ENCODE data around the gene LRP2BP. TPM values are rescaled to one million over a fixed set of nuclear protein-coding genes. Genes with fewer than 3 reads are reported as not detected.

The LRP2BP gene
- total RNA-seq, 1 experiment from 2014 or later: 0.33 TPM

DNA sequence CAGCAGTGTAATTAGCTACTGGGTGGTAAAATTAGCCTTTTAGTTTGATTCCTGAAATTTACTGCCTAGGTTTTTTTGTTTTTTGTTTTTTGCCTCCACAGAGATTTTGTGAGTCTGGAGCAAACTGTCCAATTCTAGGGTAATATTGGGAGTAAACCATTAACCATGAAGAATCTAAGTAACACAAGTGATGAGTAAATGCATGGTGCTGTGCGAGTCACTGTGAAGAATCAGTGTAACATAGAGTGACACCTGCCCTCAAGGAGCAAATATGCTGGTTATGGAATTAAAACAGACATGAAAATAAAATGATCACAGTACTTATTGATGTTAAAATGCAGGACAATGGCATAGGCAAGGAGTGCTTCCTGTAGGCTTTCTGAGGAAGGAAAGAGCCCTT, 60.1 kb downstream of the LRP2BP start (continued):
- TF ChIP-seq, protein P1, sequence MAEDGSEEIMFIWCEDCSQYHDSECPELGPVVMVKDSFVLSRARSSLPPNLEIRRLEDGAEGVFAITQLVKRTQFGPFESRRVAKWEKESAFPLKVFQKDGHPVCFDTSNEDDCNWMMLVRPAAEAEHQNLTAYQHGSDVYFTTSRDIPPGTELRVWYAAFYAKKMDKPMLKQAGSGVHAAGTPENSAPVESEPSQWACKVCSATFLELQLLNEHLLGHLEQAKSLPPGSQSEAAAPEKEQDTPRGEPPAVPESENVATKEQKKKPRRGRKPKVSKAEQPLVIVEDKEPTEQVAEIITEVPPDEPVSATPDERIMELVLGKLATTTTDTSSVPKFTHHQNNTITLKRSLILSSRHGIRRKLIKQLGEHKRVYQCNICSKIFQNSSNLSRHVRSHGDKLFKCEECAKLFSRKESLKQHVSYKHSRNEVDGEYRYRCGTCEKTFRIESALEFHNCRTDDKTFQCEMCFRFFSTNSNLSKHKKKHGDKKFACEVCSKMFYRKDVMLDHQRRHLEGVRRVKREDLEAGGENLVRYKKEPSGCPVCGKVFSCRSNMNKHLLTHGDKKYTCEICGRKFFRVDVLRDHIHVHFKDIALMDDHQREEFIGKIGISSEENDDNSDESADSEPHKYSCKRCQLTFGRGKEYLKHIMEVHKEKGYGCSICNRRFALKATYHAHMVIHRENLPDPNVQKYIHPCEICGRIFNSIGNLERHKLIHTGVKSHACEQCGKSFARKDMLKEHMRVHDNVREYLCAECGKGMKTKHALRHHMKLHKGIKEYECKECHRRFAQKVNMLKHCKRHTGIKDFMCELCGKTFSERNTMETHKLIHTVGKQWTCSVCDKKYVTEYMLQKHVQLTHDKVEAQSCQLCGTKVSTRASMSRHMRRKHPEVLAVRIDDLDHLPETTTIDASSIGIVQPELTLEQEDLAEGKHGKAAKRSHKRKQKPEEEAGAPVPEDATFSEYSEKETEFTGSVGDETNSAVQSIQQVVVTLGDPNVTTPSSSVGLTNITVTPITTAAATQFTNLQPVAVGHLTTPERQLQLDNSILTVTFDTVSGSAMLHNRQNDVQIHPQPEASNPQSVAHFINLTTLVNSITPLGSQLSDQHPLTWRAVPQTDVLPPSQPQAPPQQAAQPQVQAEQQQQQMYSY (CRISPR knock-in tag; IDR thresholded peaks at IDR 0.05): no peak
- TF ChIP-seq EMX1 (CRISPR knock-in tag; IDR thresholded peaks at IDR 0.05) (no peak), IRF2 (CRISPR knock-in tag; IDR thresholded peaks at IDR 0.05; ENCODE audit: borderline replicate concordance, low read depth) (no peak), NR1H2 (CRISPR knock-in tag; IDR thresholded peaks at IDR 0.05) (no peak), CREM (CRISPR knock-in tag; IDR thresholded peaks at IDR 0.05) (no peak), CBFB (CRISPR knock-in tag; IDR thresholded peaks at IDR 0.05; ENCODE audit: low read depth) (no peak)
- TF ChIP-seq, protein P2, sequence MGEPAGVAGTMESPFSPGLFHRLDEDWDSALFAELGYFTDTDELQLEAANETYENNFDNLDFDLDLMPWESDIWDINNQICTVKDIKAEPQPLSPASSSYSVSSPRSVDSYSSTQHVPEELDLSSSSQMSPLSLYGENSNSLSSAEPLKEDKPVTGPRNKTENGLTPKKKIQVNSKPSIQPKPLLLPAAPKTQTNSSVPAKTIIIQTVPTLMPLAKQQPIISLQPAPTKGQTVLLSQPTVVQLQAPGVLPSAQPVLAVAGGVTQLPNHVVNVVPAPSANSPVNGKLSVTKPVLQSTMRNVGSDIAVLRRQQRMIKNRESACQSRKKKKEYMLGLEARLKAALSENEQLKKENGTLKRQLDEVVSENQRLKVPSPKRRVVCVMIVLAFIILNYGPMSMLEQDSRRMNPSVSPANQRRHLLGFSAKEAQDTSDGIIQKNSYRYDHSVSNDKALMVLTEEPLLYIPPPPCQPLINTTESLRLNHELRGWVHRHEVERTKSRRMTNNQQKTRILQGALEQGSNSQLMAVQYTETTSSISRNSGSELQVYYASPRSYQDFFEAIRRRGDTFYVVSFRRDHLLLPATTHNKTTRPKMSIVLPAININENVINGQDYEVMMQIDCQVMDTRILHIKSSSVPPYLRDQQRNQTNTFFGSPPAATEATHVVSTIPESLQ (CRISPR knock-in tag; IDR thresholded peaks at IDR 0.05): no peak
- TF ChIP-seq, protein P3, sequence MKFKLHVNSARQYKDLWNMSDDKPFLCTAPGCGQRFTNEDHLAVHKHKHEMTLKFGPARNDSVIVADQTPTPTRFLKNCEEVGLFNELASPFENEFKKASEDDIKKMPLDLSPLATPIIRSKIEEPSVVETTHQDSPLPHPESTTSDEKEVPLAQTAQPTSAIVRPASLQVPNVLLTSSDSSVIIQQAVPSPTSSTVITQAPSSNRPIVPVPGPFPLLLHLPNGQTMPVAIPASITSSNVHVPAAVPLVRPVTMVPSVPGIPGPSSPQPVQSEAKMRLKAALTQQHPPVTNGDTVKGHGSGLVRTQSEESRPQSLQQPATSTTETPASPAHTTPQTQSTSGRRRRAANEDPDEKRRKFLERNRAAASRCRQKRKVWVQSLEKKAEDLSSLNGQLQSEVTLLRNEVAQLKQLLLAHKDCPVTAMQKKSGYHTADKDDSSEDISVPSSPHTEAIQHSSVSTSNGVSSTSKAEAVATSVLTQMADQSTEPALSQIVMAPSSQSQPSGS (CRISPR knock-in tag; IDR thresholded peaks at IDR 0.05; ENCODE audit: borderline replicate concordance, low read depth): no peak

DNA sequence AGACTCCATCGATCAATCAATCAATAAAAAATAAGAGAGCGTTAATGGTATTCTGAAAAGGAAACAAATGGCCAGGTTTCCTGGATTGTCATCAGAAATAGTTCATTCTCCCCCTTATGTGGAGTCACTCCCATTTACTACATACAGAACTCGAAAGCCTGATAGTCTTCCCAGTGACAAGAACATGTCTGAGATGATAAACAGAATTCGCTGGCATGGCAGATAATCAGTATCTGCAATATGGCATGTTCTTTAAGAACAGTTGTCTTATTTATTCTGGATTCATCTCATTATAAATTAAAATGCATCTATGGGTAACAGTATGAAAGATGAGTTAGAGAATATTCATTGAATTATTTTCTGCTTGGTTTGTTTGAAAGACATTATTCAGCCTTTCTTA, 61.4 kb downstream of the LRP2BP start:
- DNase-seq (ENCODE audit: low spot score) (no peak), ATAC-seq (no peak)
- Mint-ChIP-seq H3K27ac (no peak overlapping the region), H3K9me3 (peaks cover 25% of the 10 kb centered on the region), H3K36me3 (peaks cover 31% of the 10 kb centered on the region), H3K4me1 (peaks cover 20% of the 10 kb centered on the region), H3K4me3 (no peak overlapping the region), H3K27me3 (ENCODE audit: low read depth) (no peaks in the 10 kb centered on the region; the same call in 1 of the 2 replicates)
- ChIA-PET POLR2A (interaction anchor here (0.7 kb wide), 1 partner anchor 192 kb away, joined by 3 read pairs; no protein-coding TSS in a partner anchor), CTCF (no interaction called here)
- no peak for TF ChIP-seq GABPB1 (CRISPR knock-in tag; IDR thresholded peaks at IDR 0.05)
- no peak for TF ChIP-seq ZNF671 (CRISPR knock-in tag; IDR thresholded peaks at IDR 0.05)
- TF ChIP-seq JUN (CRISPR knock-in tag; IDR thresholded peaks at IDR 0.05): no peak
- TF ChIP-seq, protein P4, sequence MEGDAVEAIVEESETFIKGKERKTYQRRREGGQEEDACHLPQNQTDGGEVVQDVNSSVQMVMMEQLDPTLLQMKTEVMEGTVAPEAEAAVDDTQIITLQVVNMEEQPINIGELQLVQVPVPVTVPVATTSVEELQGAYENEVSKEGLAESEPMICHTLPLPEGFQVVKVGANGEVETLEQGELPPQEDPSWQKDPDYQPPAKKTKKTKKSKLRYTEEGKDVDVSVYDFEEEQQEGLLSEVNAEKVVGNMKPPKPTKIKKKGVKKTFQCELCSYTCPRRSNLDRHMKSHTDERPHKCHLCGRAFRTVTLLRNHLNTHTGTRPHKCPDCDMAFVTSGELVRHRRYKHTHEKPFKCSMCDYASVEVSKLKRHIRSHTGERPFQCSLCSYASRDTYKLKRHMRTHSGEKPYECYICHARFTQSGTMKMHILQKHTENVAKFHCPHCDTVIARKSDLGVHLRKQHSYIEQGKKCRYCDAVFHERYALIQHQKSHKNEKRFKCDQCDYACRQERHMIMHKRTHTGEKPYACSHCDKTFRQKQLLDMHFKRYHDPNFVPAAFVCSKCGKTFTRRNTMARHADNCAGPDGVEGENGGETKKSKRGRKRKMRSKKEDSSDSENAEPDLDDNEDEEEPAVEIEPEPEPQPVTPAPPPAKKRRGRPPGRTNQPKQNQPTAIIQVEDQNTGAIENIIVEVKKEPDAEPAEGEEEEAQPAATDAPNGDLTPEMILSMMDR (IDR thresholded peaks at IDR 0.05): no peak
- TF ChIP-seq ATF1 (CRISPR knock-in tag; IDR thresholded peaks at IDR 0.05): no peak
- no peak for TF ChIP-seq ZNF232 (CRISPR knock-in tag; IDR thresholded peaks at IDR 0.05)
- no peak for TF ChIP-seq HMGA2 (CRISPR knock-in tag; IDR thresholded peaks at IDR 0.05)
- TF ChIP-seq, protein P5, sequence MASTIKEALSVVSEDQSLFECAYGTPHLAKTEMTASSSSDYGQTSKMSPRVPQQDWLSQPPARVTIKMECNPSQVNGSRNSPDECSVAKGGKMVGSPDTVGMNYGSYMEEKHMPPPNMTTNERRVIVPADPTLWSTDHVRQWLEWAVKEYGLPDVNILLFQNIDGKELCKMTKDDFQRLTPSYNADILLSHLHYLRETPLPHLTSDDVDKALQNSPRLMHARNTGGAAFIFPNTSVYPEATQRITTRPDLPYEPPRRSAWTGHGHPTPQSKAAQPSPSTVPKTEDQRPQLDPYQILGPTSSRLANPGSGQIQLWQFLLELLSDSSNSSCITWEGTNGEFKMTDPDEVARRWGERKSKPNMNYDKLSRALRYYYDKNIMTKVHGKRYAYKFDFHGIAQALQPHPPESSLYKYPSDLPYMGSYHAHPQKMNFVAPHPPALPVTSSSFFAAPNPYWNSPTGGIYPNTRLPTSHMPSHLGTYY (CRISPR knock-in tag; IDR thresholded peaks at IDR 0.05): no peak
- TF ChIP-seq MYBL2 (CRISPR knock-in tag; IDR thresholded peaks at IDR 0.05): no peak
- TF ChIP-seq, protein P6, sequence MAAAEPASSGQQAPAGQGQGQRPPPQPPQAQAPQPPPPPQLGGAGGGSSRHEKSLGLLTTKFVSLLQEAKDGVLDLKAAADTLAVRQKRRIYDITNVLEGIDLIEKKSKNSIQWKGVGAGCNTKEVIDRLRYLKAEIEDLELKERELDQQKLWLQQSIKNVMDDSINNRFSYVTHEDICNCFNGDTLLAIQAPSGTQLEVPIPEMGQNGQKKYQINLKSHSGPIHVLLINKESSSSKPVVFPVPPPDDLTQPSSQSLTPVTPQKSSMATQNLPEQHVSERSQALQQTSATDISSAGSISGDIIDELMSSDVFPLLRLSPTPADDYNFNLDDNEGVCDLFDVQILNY (CRISPR knock-in tag; IDR thresholded peaks at IDR 0.05): no peak
- TF ChIP-seq, protein P7, sequence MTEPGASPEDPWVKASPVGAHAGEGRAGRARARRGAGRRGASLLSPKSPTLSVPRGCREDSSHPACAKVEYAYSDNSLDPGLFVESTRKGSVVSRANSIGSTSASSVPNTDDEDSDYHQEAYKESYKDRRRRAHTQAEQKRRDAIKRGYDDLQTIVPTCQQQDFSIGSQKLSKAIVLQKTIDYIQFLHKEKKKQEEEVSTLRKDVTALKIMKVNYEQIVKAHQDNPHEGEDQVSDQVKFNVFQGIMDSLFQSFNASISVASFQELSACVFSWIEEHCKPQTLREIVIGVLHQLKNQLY (CRISPR knock-in tag; IDR thresholded peaks at IDR 0.05): no peak
- no peak for TF ChIP-seq ZNF219 (CRISPR knock-in tag; IDR thresholded peaks at IDR 0.05; ENCODE audit: borderline replicate concordance)
- TF ChIP-seq ZNF138 (CRISPR knock-in tag; conservative IDR thresholded peaks at IDR 0.05): no peak
- TF ChIP-seq, protein P8, sequence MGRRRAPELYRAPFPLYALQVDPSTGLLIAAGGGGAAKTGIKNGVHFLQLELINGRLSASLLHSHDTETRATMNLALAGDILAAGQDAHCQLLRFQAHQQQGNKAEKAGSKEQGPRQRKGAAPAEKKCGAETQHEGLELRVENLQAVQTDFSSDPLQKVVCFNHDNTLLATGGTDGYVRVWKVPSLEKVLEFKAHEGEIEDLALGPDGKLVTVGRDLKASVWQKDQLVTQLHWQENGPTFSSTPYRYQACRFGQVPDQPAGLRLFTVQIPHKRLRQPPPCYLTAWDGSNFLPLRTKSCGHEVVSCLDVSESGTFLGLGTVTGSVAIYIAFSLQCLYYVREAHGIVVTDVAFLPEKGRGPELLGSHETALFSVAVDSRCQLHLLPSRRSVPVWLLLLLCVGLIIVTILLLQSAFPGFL (CRISPR knock-in tag; IDR thresholded peaks at IDR 0.05; ENCODE audit: borderline replicate concordance): no peak
- TF ChIP-seq, protein P2 (CRISPR knock-in tag; IDR thresholded peaks at IDR 0.05): no peak

Measured in WTC11 (cell line).